ENCODE data around the gene ERFL.
"Not testable (repeated sequence)": the region's sequence is repeated elsewhere in the genome, so short reads cannot be mapped to it uniquely, and the experiment has no call there.

ERFL gene

DNA sequence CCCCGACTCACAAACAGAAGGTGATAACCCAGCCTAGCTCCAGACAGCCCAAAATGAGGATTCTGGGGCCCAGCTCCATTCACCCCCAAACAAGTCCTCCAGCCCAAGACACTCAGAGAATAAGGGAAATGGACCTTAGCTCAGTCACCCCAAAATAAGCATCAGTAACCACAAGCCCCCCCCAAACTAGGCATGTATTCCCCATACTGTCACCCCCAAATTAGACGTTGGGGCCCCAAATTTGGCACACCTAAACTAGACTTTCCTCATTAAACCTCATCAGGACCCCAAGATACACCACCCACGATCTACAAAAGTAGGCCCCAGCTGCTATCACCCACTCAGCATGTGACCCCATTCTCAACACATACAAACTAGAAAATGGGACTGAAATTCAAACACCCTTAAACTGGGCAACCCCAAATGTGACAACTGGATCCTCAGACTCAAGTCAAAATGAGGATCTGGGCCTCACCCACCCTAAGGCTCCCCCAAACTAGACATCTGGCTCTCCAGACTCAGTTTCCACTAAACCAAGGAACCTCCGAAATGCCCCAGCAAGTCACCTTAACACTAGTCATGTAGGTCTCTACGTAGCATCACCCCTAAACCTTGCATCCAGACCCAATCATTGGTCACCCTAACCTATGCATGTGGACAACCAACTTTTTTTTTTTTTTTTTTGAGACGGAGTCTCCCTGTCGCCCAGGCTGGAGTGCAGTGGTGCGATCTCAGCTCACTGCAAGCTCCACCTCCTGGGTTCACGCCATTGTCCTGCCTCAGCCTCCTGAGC lies 13.4 kb upstream of the ERFL start:
- DNase-seq (ENCODE audit: low read depth): no peak

DNA sequence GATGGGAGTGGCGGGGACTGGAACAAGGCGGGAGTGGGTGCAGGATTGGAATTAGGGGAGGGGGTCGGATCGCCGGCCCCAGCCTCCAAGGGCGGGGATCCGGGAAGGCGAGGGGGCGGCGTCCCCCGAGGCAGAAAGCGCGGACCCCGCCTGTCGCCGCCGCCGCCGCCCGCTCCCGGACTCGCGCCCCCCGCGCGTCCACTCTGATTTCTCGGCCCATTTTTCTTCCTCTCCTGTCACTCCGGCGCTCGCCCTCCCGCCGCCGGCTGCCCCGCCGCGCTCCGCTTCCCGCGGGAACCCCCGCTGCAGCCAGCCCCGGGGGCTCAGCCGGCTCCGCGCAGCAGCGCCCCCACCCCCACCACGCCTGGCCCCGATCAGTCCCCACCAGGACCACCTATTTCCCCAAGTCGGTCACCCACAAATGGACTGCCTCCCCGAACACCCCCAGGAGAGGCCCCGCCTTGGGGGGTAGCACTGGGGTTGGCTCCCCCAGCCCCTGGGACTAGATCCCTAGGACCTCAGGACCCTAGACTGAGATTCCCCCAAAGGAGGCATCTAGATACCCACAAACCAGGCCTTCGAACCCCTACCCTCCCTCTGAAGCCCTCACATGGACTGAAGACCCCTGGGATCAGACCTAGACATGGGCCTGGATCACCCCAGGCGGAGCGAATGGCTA lies 12.6 kb upstream of the ERFL start:
- no peak for DNase-seq (ENCODE audit: low read depth)

DNA sequence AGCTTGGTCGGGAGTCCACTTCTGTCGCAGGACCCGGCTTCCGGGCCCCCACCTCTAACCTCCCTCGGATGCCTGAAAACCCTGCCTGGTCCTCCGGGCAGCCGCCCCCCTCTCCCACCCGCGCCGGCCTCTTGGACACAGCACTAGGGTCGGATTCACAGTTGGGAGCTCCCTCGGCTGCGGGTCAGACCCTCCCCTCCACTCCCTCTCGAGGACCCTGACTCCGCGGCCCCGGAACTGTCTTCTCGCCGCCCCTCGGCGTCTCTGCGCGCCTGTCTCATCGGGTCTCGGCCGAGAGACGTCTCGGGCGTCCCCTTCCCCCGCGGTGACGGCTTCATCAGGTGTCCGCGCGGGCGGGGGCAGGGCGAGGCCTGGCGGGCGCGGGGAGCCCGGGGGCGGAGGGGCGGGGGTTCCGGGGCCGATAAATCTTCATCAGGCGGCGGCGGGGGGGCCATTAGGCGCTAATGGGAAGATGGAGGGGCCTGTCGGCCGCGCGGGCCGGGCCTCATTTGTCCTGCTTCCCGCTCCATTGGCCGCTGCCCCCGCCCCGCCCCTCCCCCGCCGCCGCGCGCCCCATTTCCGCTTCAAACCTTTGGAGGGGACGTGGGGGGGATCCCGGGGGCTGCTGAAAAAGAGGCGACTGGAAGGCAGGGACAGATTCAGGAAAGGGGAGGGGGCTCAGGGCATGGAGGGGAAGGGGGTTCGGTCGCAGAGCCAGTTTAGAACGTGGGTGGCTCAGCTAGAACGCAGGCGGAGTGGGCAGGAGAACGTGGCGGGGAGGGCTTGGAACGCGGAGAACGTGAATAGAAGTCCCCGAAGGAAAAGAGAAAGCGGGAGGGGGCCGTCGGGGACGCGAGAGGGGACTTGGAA lies 11.8 kb upstream of the ERFL start:
- DNase-seq (ENCODE audit: low read depth): no peak

DNA sequence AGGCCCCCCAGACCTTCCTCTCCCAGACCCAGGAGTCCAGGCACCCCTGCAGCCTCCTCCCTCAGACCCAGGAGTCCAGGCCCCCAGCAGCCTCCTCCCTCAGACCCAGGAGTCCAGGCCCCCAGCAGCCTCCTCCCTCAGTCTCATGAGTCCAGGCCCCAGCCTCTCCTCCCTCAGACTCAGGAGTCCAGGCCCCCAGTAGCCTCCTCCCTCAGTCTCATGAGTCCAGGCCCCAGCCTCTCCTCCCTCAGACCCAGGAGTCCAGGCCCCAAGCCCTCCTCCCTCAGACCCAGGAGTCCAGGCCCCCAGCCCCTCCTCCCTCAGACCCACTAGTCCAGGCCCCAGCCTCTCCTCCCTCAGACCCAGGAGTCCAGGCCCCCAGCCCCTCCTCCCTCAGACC lies 11.0 kb upstream of the ERFL start:
- DNase-seq (ENCODE audit: low read depth): not testable (repeated sequence)

DNA sequence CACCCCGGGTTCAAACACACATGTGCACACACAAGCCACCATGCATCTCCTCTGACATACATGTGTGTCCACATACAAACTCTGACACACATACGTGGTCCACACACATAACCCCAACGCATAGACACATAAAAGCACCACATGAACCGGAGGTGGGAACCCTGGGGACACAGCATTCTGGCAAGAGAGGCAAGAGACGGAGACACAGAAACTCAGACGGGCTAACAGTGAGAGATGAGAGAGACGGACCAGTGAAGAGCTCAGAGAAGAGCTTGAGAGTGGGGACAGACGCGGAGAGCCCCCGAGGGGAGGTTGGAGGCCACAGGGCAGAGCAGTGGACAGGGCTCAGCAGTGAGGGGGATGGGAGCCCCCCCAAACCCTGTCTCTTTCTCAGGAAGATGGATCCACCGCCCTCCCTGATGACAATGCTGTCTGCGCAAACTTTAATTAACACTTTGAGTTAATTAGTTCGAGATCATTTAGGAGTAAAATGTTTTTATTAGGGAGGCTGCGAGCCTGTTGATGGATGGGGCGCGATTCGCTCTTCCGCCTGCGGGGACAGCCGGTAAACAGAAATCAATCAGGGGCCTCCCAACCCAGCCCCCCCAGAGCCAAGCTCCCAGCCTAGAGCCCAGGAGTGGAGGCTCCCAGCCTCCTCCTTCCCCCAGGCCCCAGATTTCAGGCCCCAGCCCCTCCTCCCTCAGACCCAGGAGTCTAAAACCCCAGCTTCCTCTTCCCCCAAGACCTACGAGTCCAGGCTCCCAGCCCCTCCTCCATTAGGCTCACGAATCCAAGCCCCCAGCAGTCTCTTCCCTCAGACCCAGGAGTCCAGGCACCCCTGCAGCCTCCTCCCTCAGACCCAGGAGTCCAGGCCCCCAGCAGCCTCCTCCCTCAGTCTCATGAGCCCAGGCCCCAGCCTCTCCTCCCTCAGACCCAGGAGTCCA lies 9.5 kb upstream of the ERFL start:
- DNase-seq (ENCODE audit: low read depth): no peak

DNA sequence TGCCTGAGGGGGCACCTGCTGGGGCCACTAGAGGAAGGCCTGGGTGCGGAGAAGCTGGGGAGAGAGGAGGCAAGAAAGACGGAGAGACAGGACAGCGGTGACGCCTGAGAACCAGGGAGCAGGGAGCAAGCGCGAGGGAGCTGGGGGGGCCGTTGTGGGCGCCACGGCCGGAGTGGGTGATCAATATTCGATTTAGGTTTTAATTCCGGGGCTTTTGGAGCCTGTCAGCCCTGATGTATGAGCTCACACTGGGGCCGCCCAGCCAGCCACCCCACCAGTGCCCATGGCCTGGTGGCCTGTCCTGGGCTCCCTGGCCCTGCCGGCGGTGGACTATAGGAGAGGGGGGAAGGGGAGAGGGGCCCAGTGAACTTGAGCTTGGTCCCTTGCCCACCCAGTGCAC lies 8.7 kb upstream of the ERFL start:
- DNase-seq (ENCODE audit: low read depth): no peak

DNA sequence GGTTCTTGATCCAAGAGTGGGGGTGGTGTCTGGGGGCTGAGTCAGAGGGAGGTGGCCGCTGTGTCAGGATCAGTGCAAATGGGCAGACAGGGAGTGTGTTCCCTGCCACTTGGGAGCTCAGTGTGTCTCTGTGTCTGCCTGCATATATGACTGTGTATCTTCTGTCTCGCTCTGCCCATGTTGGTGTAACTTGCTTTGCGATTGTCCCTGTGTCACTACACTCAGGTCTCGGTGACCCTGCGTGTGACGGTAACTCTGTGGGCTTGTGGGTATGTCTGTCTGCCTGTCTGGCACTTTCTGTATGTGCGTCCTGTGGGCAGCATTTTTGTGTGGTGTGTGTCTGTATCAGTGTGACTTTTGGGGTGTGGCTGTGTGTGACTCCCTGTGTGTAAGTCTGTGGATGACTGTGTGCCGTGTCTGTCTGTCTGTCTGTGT lies 8.2 kb upstream of the ERFL start:
- DNase-seq (ENCODE audit: low read depth): no peak

DNA sequence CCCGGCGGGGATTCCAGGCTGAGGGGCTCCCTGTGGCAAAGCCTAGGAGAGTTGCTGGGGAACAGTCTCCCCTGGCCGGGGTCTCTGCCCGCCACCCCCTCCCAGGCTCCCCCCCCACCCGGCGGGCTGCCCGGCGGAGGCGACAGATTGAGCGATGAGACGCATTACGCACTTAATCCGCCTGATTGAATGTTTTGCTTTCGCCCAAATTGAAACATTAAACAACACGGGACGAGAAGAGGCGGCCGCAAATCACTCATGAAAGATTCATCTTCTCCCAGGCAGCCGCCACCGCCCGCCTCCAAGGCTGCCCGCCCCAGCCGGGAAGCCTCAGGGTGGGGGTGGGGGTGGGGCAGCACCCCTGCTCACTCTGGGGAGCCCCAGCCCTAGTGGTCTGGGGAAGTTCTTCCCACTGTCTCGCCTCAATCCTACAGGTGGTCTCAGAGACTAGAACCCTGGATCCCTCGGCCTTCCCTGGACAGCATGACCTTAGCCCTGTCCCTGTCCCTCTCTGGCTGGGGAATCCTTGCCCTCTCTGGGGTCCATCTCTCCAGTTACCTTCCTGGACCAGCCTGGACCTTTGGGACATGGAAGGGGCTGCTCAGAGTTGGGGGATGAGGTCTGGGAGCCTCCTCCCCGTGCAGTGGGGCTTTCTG lies 7.6 kb upstream of the ERFL start:
- DNase-seq (ENCODE audit: low read depth): no peak

DNA sequence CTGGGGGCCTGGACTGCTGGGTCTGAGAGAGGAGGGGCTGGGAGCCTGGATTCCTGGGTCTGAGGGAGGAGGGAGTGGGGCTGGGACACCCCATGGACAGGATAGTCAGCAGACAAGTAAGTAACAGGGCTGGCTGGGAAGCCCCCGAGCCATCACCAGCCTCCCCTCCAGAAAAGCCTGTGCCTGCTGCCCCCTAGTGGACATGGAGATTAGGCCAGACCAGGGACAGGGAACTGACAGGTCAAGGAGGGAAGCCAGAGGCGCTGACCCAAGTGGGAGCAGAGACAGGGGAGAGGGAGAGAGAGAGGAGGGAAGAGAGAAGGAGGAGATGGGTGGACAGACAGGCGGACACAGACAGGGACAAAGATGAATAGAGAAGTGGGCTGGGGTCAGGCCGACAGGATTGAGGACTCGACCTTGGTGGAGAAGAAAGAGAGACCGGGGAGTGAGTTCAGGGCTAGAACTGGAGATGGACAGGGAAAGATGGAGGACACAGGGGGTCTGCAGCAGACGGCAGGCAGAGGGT lies 6.7 kb upstream of the ERFL start:
- DNase-seq (ENCODE audit: low read depth): peak; percentile 56

DNA sequence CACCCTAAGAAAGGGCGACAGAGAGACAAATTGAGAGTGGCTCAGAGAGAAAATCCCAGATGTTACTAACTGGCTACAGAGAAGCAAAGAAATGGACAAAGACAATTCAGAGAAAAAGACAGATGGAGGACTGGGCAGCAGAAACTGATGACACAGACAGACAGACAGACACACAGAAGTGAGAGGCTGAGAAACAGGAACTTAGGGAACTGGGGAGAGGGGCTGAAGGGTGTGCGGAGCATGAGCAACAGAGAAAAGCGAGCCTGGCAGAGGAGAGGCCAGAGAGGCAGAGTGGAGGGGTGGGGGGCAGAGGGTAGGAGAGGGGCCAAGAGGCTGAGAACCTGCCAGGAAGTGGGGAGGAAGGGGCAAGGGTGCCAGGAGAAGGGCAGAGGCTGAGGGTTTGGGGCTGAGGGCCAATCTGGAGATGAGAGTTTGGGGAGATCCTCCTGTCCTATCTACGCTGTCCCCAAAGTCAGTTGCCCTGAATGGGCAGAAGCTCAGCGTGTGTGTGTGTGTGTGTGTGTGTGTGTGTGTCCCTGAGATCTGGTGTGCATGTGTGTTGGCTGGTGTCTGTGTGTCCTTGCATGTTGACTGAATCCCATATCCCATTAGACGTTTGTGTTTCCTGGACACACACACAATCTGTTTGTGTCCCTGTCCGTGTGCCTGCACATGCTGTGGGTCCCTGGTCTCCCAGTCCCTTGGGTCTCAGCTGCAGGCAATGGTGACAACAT lies 5.6 kb upstream of the ERFL start:
- DNase-seq (ENCODE audit: low read depth): no peak

DNA sequence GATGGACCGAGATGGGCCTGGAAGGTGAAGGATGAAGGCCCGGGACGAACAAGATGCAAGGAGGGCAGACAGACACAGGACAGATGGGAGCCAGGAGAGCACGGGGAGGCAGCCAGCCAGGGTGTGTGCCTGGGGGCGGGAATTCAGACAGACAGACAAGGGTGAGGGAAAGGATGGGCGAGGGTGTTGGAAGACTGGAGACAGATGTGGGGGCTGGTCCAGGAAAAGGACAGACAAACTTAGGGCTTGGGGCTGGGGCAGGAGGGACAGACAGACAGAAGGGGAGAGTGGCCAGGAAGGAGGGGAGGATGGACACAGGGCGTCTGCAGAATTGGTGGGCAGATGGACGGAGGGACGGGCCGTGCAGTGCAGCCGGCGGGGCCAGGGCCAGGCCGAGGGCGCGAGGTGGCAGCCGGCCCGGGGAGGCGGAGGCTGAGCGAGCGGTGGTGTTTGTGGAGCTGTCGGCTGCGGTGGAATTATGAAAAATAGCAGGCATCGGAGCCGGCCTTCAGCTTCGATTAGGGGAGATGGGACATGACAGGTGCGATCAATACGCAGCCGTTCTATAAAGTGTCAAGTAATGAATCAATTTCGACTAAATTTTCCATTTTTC lies 4.6 kb upstream of the ERFL start:
- no peak for DNase-seq (ENCODE audit: low read depth)

DNA sequence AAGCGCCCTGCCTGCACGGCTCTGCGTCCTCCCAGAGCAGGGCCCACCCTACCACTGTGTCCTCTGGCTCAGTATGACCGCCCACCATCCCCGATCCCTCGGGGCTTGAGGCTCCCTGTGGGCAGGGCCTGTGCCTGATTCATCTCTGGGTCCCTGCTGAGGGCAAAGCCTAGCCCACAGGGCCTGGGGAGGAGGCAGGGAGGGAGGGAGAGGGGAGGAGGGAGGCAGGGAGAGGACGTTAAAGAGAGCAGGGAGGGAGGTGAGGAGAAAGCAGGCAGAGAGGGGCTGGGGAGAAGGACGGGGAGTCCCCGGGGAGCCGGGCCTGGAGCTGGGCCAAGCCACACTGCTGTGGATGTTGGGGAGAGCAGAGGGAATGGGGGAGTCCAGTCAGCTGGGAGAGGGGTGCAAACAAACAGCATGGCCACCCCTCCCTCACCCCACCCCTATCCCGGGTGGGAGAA lies 4.0 kb upstream of the ERFL start:
- DNase-seq (ENCODE audit: low read depth): no peak

DNA sequence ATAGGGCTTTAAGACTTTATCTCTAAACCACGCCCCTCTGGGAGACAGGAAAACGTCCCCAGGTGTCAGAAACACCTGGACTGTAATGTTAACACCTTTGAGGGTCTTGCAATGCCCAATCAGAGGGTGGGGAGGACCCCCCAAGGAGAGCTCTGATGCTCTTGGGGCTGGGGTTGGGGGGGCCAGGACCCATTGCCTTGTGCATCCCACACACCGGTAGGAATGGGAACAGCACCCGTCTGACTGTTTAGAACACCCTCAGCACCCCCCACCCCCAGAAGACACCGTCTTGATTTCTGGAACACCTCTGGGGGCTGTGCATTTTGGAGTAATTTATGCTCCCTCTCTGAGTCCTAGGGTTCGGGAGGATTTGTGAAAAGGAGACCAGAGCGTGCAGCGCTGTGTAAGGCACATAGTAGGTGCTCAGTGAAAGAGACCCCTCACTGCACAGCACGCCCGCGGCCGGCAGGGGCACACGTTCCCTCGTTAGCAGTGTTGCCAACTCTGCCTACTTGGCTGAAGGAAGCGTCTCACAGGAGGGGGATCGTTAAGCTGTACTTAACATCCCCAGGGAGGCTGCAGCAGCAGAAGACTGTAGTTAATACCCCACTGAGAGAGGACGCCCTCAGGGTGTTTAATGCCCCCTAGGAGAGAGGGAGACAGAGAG lies 2.8 kb upstream of the ERFL start:
- no peak for DNase-seq (ENCODE audit: low read depth)

DNA sequence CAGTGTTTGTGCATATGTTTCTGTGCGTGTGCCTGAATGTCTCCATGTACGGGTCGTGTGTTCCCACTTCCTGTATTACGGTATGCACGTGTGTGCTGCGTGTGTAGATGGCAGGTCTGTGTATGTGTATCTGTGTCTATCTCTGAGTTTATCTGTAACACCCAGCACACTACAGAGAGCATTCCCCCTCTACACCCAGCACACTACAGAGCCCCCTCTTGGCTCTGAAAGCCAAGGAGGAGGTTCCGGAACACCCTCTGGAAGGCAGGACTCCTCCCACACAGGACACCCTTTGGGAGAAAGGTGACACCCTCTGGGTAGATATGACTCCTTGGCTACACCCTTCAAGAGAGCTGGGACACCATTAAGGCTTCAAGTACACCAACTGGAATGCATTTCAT lies 2.1 kb upstream of the ERFL start:
- DNase-seq (ENCODE audit: low read depth): no peak

DNA sequence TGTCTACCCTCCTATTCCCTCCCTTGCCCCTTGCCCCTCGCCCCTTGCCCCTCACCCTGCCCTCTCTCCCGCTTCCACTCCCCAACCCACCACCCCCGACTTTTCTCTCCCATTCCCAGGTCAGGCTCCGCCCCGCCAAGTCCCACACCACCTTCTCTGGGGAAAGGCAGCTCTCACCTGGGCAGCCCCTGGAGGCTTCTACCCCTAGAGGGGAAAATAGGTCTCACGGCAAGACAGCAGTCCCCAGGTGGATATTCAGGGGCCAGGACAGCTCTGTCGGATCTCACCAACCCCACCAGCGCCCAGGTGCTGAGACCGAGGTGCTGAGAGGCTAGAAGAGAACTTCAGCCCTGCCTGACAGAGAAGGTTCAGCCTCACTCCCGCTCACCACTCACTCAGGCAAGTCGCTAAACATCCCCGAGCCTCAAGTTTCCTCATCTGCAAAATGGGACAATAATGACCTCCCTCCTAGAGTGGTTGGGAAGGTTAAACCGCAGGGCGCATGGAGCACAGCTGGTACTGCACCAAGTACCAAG lies 1.4 kb upstream of the ERFL start:
- no peak for DNase-seq (ENCODE audit: low read depth)

DNA sequence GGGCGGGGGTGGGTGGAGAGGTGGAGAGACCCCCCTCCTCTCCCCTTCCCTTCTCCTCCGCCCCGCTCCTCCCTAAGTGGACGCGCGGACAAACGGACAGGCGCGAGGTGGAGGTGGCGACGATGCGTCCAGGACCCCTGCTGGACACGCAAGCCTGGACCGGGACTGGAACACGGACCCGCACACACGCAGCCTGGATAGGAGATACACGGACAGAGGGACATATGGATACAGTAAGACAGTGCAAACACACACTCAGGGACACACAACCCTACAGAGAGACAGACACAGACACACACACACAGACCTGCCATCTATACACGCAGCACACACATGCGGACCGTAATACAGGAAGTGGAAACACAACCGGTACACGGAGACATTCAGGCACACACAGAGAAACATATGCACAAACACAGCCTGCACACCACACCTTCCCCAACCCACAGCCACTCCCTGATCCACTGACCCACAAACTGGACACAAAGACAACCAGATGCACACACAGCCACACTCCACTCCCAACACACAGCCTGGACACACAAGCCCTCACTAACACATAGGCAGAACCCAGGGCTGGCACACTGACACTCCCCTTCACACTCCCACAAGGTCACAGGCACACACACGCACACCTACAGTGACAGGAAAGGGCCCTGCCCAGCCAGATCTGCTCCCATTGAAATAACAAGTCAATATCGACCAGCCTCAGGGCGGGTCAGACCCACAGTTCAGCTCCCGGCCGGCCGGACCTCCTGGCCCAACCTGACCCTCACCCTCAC lies 696 bp upstream of the ERFL start:
- no peak for DNase-seq (ENCODE audit: low read depth)

DNA sequence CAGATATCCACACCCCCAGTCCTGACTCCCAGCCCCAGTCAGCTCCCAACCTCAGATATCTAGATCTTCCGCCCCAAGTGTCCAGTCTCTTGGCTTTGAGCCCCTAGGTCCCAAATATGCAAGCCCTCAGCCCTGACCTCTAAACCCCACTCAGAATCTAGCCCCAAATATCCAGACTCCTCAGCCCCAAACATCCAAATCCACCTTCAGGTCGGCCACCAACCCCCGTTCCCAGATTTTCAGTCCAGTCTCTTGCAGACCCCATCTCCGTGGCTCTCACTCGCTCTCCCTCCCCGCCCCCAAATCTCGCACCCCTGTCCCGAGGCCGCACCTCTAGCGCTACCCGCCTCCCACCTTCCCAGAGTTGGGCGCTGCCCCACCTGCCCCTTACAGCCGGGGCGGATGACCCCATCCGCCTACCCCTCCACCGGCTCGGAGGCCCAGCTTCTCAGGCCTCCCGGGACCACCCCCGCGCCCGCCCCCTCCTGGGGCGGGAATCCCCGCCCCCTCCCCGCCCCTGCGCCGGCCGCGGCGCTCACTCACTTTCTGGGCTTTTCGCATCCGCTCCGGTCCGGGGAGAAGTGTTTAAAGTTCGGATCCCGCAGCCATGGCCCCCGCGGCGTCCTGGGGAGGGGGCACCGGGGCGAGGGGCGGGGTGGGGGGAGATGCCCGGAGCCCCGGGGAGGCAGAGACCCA lies 604 bp downstream of the ERFL start:
- DNase-seq (ENCODE audit: low read depth): no peak
